Keratinocyte (primary cell): Measurements from ENCODE around the gene EFCAB12. TPM values are rescaled to one million over a fixed set of nuclear protein-coding genes. Genes with fewer than 3 reads are reported as not detected.
"Not testable (repeated sequence)": the region's sequence is repeated elsewhere in the genome, so short reads cannot be mapped to it uniquely, and the experiment has no call there.

ENCODE experiments used
- DNase-seq: peaks from one replicate; pipeline ENCODE4 v3.0.0-alpha.2; 2011; ENCODE audit warnings: low read depth, missing footprints, low spot score
- FAIRE-seq: peaks from 2 replicates; lab custom pipeline; 2011; peaks lifted over from hg19 to GRCh38; lab: Jason Lieb, UNC
- H2AFZ ChIP-seq: 2 replicates; pipeline ENCODE4 v1.6.0; 2012; ENCODE audit warnings: low read length, control low read depth, inconsistent platforms; ENCODE audit not compliant: control insufficient read depth
- H3K27ac ChIP-seq: 2 replicates; pipeline ENCODE4 v1.5.1; 2011; ENCODE audit warnings: low read length; ENCODE audit not compliant: control insufficient read depth, insufficient read depth
- H3K27me3 ChIP-seq: 3 replicates; pipeline ENCODE4 v1.6.0; 2011; ENCODE audit warnings: low read length; ENCODE audit not compliant: control insufficient read depth, insufficient read depth; ENCODE audit errors: extremely low read depth
- H3K36me3 ChIP-seq, 2 experiments: 2 replicates in 1 of 2; 3 replicates in 1 of 2; pipeline ENCODE4 v1.5.1; 2011; ENCODE audit warnings: low read length in 2 of 2, mild to moderate bottlenecking in 1 of 2; ENCODE audit not compliant: control insufficient read depth in 2 of 2, insufficient read depth in 2 of 2; ENCODE audit errors: extremely low read depth in 1 of 2
- H3K4me1 ChIP-seq: 3 replicates; pipeline ENCODE4 v1.5.1; 2011; ENCODE audit warnings: low read length; ENCODE audit not compliant: control insufficient read depth, insufficient read depth; ENCODE audit errors: extremely low read depth
- H3K4me2 ChIP-seq: 3 replicates; pipeline ENCODE4 v1.6.0; 2011; ENCODE audit warnings: low read depth, low read length; ENCODE audit not compliant: control insufficient read depth, insufficient read depth; ENCODE audit errors: extremely low read depth
- H3K4me3 ChIP-seq, 3 experiments: fragments of 200-600 bp in 1 of 3; sonication (generic) in 1 of 3; 2 replicates in 2 of 3; 3 replicates in 1 of 3; pipeline ENCODE4 v1.5.1; 2011 to 2016; ENCODE audit warnings: low read length in 3 of 3, mild to moderate bottlenecking in 3 of 3, control low read depth in 2 of 3, inconsistent platforms in 1 of 3, low read depth in 1 of 3, mixed read lengths in 1 of 3, mixed run types in 1 of 3, moderate library complexity in 1 of 3; ENCODE audit not compliant: control insufficient read depth in 2 of 3, insufficient read depth in 2 of 3; ENCODE audit errors: extremely low read depth in 1 of 3
- H3K79me2 ChIP-seq: 2 replicates; pipeline ENCODE4 v1.6.0; 2012; ENCODE audit warnings: low read length; ENCODE audit not compliant: control insufficient read depth, insufficient read depth
- H3K9ac ChIP-seq: 3 replicates; pipeline ENCODE4 v1.6.0; 2011; ENCODE audit warnings: low read length; ENCODE audit not compliant: control insufficient read depth, insufficient read depth; ENCODE audit errors: extremely low read depth
- H3K9me1 ChIP-seq: 3 replicates; pipeline ENCODE4 v1.6.0; 2011; ENCODE audit warnings: low read length; ENCODE audit not compliant: control insufficient read depth, insufficient read depth; ENCODE audit errors: extremely low read depth
- H3K9me3 ChIP-seq: 2 replicates; pipeline ENCODE4 v1.5.1; 2012; ENCODE audit warnings: low read depth, low read length; ENCODE audit not compliant: control insufficient read depth
- H4K20me1 ChIP-seq: 3 replicates; pipeline ENCODE4 v1.6.0; 2011; ENCODE audit warnings: low read length; ENCODE audit not compliant: control insufficient read depth, insufficient read depth; ENCODE audit errors: extremely low read depth
- CTCF ChIP-seq, 3 experiments: IDR thresholded peaks in 1 of 3; conservative IDR thresholded peaks in 1 of 3; optimal IDR thresholded peaks in 1 of 3; 2 replicates in 2 of 3; 3 replicates in 1 of 3; pipeline versions ENCODE3 to v1.5.1; 2011; ENCODE audit warnings: low read length in 3 of 3, mild to moderate bottlenecking in 3 of 3, moderate library complexity in 2 of 3, control low read depth in 1 of 3, inconsistent platforms in 1 of 3; ENCODE audit not compliant: insufficient read depth in 2 of 3; ENCODE audit errors: extremely low read depth in 1 of 3
- EZH2 ChIP-seq: IDR thresholded peaks from one replicate; pipeline ENCODE4 v1.6.1; 2012; ENCODE audit warnings: inconsistent platforms, mild to moderate bottlenecking, low read length, moderate library complexity
- dilution Hi-C: fragments of 300-500 bp; cut with MboI; formaldehyde crosslinking; loops from one replicate; pipeline ENCODE4 v1.7.0; 2020; ENCODE audit warnings: low sequenced_read_pairs; ENCODE audit not compliant: extremely low pct_ligation_motif_present
- polyA plus RNA-seq, 5 experiments: library from polyadenylated mRNA; depleted of rRNA in 3 of 5; stranded (reverse) in 3 of 5; stranded (forward) in 1 of 5; unstranded in 1 of 5; fragments of >200 nt; gene quantifications; 1 replicate in 1 of 5; 2 replicates in 3 of 5; 3 replicates in 1 of 5; pipeline versions ENCODE4 v1.2.1 to v1.2.3, GENCODE V29; 2011 to 2012; ENCODE audit warnings: missing spikeins in 2 of 5, low read depth in 1 of 5, low replicate concordance in 1 of 5

The EFCAB12 gene
- polyA plus RNA-seq, 1 donor (not counting 4 experiments of a cell fraction or from before 2014, with no cell fraction given), result 0.34 TPM

GRCh38 chr3:129399145-129399894 lies 29.1 kb downstream of the EFCAB12 start:
- FAIRE-seq, result peak; percentile 94

GRCh38 chr3:129398803-129399144 lies 29.7 kb downstream of the EFCAB12 start:
- Histone ChIP-seq H3K27me3 (no peaks in the 10 kb centered on the region), H3K9ac (peak overlapping the region; percentile 92), H4K20me1 (peaks cover 4% of the 10 kb centered on the region), H3K36me3 (peaks cover 10 to 19% of the 10 kb centered on the region in 2 experiments), H3K4me1 (peaks cover 8% of the 10 kb centered on the region), H3K4me2 (peak overlapping the region; percentile 95), H2AFZ (peak overlapping the region; percentile 57), H3K9me1 (no peaks in the 10 kb centered on the region), H3K4me3 (peak overlapping the region; percentile 71 to 92 (median 91)), H3K27ac (peak overlapping the region; percentile 86), H3K9me3 (no peaks in the 10 kb centered on the region), H3K79me2 (peaks cover 49% of the 10 kb centered on the region)
- dilution Hi-C loops, result no loop called here
- TF ChIP-seq EZH2 (no peak), CTCF (optimal IDR thresholded peaks at IDR 0.05 in 1 of 3, IDR thresholded peaks at IDR 0.05 in 1 of 3, conservative IDR thresholded peaks at IDR 0.05 in 1 of 3; ENCODE audit: extremely low read depth in 1 of 3, insufficient read depth in 2 of 3, low read length in 3 of 3) (no peak)
- DNase-seq, result no peak
- no peak for FAIRE-seq

More at GRCh38 chr3:129399145-129399894, 29.1 kb downstream of the EFCAB12 start:
- Histone ChIP-seq H3K9me3 (no peaks in the 10 kb centered on the region), H3K9ac (peak overlapping the region; percentile 92), H3K9me1 (no peaks in the 10 kb centered on the region), H3K4me3 (peak overlapping the region; percentile 71 to 92 (median 91)), H3K4me1 (peaks cover 8% of the 10 kb centered on the region), H3K27ac (peak overlapping the region; percentile 86), H3K79me2 (peaks cover 49% of the 10 kb centered on the region), H2AFZ (peak overlapping the region; percentile 90), H3K4me2 (peak overlapping the region; percentile 95), H3K27me3 (no peaks in the 10 kb centered on the region), H3K36me3 (peaks cover 10 to 19% of the 10 kb centered on the region in 2 experiments), H4K20me1 (peaks cover 4% of the 10 kb centered on the region)
- TF ChIP-seq CTCF (optimal IDR thresholded peaks at IDR 0.05 in 1 of 3, IDR thresholded peaks at IDR 0.05 in 1 of 3, conservative IDR thresholded peaks at IDR 0.05 in 1 of 3; ENCODE audit: extremely low read depth in 1 of 3, insufficient read depth in 2 of 3, low read length in 3 of 3) (peak; percentile 74 to 93 (median 85)), EZH2 (no peak)
- dilution Hi-C loops, result no loop called here
- peak; percentile 56 for DNase-seq

DNA sequence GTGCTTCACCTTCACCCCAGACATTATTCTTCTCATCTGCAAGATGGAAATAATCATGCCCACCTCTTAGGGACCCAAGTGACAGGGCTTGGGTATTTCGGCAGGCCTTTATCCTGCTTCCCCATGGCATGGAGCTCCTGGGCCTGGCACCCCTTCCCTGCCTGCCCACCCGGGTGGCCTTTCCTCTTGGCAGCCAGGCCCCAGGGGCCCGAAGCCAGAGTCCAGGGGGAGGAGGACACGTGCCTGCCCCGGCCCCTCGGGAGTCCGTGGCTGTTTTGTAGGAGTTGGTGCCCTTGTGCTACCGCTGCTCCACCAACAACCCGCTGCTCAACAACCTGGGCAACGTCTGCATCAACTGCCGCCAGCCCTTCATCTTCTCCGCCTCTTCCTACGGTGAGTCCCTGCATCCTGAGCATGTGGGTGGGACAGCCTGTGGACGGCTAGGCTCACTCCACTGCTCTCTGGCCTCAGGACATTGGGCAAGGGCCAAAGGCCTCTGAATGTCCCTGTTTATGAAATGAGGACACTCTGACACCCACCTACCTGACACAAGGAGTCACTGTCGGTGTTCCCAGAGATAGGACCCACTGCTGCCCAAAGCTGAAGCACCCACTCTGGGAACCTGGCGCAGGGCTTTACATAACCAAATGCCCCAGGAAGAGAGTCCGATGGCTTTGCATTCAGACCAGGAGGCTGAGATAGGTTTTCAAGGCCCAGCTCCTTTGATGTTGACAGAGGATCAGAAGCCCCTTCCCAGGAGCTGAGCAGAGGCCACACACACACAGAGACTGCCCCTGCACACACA lies 34.5 kb downstream of the EFCAB12 start:
- H3K9me3 ChIP-seq, FAIRE-seq, H2AFZ ChIP-seq, H3K4me3 ChIP-seq, dilution Hi-C loops, H3K27me3 ChIP-seq, H3K27ac ChIP-seq, H3K4me2 ChIP-seq, DNase-seq, H3K9me1 ChIP-seq, H3K9ac ChIP-seq, H4K20me1 ChIP-seq: not testable (repeated sequence)
- peaks cover 20% of the 10 kb centered on the region for H3K4me1 ChIP-seq
- peaks cover 46% of the 10 kb centered on the region for H3K79me2 ChIP-seq
- peaks cover 15 to 27% of the 10 kb centered on the region in 2 experiments for H3K36me3 ChIP-seq
